ENCODE results near the gene ASIC2.

ASIC2 gene

DNA sequence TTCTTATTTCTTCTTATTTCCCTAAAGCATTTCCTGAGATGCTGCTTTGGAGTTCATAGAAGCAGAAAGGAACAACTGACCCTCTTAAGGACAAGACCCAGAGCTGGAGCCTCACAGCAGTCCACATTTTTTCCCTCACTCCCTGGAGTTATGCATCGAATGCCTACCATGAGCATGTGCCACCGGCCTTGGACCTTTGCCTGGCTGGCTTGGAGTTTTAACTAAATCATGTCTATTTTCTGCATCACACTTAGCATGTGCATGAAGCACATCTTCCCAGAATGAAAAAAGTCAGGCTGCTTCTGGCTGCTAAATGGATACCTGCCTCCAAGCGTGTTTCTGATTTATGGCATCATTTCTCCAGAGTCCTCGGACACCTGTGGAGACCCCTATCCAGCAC is 196.9 kb downstream of the ASIC2 start:
- Histone ChIP-seq H3K4me3 (no peak overlapping the region), H3K4me1 (no peaks in the 10 kb centered on the region), H4K20me1 (no peaks in the 10 kb centered on the region), H3K9ac (no peak overlapping the region), H3K27me3 (no peaks in the 10 kb centered on the region), H3K36me3 (no peaks in the 10 kb centered on the region), H3K4me2 (no peak overlapping the region), H3K27ac (no peak overlapping the region), H3K9me3 (no peaks in the 10 kb centered on the region)
- no peak for TF ChIP-seq Cebpa-rat (IDR thresholded peaks at IDR 0.05)

DNA sequence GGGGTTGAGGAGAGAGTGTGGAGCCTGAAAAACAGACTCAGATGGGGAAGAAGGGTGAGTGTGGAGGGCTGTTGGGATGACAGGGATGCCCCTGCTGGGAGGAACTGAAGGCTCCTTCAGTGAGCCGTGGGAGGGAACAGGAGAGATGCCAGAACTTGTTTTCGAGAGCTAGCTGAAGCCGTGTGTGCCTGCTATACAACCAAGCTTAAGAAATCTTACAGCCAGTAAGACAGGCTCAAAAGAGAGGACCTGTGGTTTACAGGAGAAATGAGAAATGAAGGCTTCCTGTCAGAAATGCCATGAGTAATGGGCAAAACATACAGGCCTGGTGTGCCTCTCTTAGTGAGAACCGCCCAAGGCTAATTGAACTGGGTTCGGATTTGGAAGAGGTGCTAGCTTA is 201.8 kb downstream of the ASIC2 start:
- Histone ChIP-seq H3K4me1 (no peaks in the 10 kb centered on the region), H3K9me3 (no peaks in the 10 kb centered on the region), H4K20me1 (no peaks in the 10 kb centered on the region), H3K4me3 (no peak overlapping the region), H3K36me3 (no peaks in the 10 kb centered on the region), H3K4me2 (no peak overlapping the region), H3K9ac (no peak overlapping the region), H3K27ac (no peak overlapping the region), H3K27me3 (no peaks in the 10 kb centered on the region)
- no peak for TF ChIP-seq Cebpa-rat (IDR thresholded peaks at IDR 0.05)

DNA sequence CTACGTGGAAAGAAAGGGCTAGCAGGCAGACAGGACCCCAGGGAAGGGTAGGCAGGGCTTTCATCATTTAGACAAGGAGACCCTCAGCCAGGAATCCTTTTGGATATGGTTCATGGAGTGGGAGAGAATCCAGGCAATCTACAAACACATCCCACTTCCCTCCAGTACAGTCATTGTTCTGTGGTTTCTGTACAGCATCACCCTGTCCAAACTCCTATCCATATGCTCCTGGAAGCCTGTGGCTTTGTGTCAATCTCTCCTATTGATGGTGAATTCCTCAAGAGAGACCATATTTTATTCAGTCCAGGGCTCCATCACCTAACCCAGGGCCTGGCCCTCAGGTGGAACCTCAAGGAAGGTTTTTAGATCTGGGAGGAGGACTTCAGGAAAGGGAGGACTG is 202.3 kb downstream of the ASIC2 start:
- no peaks in the 10 kb centered on the region for H3K27me3 ChIP-seq
- no peak for TF ChIP-seq Cebpa-rat (IDR thresholded peaks at IDR 0.05)

DNA sequence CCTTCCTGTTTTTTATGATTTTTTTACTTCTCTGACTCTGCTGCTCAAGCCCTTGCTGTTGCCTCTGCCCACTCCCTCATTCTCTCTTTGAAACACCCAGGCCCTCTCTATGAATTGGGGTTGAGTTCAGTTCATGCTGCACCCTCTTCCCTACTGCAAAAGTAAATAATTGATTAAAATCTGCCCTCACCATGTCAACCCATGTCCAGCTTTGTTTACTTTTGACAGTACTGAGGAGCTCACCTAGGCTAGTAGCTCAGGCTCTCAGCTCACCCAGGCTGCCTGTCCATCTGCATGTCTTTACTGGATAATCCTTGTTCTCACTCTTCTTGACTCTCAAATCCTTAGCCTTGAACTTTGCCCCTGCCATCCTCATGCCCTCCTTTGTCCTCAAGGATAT is 206.2 kb downstream of the ASIC2 start:
- no peaks in the 10 kb centered on the region for H3K9me3 ChIP-seq
- no peak overlapping the region for H3K9ac ChIP-seq
- no peak overlapping the region for H3K4me2 ChIP-seq
- no peak overlapping the region for H3K27ac ChIP-seq
- no peaks in the 10 kb centered on the region for H4K20me1 ChIP-seq
- no peaks in the 10 kb centered on the region for H3K36me3 ChIP-seq
- H3K4me1 ChIP-seq = no peaks in the 10 kb centered on the region
- no peaks in the 10 kb centered on the region for H3K27me3 ChIP-seq
- no peak for TF ChIP-seq Cebpa-rat (IDR thresholded peaks at IDR 0.05)
- no peak overlapping the region for H3K4me3 ChIP-seq

More for the DNA sequence above, 202.3 kb downstream of the ASIC2 start:
- Histone ChIP-seq H3K9me3 (no peaks in the 10 kb centered on the region), H3K27ac (no peak overlapping the region), H3K9ac (no peak overlapping the region), H3K36me3 (no peaks in the 10 kb centered on the region), H3K4me3 (no peak overlapping the region), H4K20me1 (no peaks in the 10 kb centered on the region), H3K4me1 (no peaks in the 10 kb centered on the region), H3K4me2 (no peak overlapping the region)

DNA sequence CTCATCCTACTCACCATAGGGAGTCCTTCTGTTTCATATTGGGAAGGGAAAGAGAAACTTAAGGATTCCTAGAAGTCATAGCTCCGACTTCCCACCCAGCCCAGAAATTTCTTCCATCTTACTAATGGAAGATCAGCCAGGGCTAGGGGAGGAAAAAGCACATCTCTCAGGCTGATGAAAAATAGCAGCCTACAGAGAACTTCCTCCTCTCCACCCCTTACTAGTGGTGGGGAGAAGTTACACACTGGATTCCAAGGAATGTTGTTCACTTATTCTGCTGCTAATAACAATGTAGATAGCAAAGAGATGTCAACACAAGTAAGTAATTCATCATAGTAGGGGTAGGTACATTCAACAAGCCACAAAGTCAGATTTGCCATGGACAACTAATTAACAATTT is 207.1 kb downstream of the ASIC2 start:
- TF ChIP-seq Cebpa-rat (IDR thresholded peaks at IDR 0.05) = no peak
- Histone ChIP-seq H4K20me1 (no peaks in the 10 kb centered on the region), H3K27me3 (no peaks in the 10 kb centered on the region)

DNA sequence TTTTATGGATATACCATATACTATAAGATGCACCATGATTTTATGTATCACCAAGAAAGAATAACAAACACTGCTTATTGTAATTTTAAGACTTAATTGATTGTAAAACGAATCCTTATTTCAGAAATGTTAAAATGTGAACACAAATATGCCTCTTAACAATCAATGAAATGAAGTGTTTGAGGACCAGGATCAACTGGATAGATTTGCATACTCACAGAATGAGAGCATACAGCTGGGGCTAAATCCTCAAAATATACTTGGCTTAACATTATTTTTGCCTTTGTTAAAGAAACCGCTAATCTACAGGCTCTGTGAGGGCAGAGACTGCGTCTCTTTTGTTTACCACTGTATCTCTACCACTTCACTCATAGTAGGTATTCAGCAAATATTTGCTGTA is 207.8 kb downstream of the ASIC2 start:
- Histone ChIP-seq H3K9me3 (no peaks in the 10 kb centered on the region), H4K20me1 (no peaks in the 10 kb centered on the region), H3K27ac (no peak overlapping the region), H3K4me1 (no peaks in the 10 kb centered on the region), H3K4me3 (no peak overlapping the region), H3K9ac (no peak overlapping the region), H3K4me2 (no peak overlapping the region), H3K27me3 (no peaks in the 10 kb centered on the region), H3K36me3 (no peaks in the 10 kb centered on the region)
- TF ChIP-seq Cebpa-rat (IDR thresholded peaks at IDR 0.05) = no peak

More for the DNA sequence above, 207.1 kb downstream of the ASIC2 start:
- no peaks in the 10 kb centered on the region for H3K36me3 ChIP-seq
- H3K4me3 ChIP-seq = no peak overlapping the region
- no peak overlapping the region for H3K27ac ChIP-seq
- H3K9me3 ChIP-seq = no peaks in the 10 kb centered on the region
- H3K4me1 ChIP-seq = no peaks in the 10 kb centered on the region
- no peak overlapping the region for H3K4me2 ChIP-seq
- H3K9ac ChIP-seq = no peak overlapping the region

DNA sequence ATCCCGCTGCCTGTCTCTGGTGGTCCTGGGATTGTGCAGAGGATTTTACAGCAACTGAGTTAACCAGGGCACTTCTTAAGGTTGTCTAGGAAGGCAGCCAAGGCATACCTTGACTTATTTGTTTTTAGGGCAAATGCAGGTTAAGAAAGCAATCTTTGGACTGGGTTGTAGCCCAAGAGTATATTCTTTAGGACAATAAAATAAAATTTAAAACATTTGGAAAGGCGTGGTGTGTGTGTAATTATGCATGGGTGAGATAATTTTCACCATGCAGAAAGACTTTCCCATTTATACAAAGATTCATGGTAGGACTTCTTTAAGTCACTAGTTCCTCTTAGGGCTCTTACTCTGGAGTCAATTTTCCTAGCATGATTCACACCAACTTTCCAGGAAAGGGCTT is 208.3 kb downstream of the ASIC2 start:
- Histone ChIP-seq H3K36me3 (no peaks in the 10 kb centered on the region), H4K20me1 (no peaks in the 10 kb centered on the region)
- TF ChIP-seq Cebpa-rat (IDR thresholded peaks at IDR 0.05) = no peak

DNA sequence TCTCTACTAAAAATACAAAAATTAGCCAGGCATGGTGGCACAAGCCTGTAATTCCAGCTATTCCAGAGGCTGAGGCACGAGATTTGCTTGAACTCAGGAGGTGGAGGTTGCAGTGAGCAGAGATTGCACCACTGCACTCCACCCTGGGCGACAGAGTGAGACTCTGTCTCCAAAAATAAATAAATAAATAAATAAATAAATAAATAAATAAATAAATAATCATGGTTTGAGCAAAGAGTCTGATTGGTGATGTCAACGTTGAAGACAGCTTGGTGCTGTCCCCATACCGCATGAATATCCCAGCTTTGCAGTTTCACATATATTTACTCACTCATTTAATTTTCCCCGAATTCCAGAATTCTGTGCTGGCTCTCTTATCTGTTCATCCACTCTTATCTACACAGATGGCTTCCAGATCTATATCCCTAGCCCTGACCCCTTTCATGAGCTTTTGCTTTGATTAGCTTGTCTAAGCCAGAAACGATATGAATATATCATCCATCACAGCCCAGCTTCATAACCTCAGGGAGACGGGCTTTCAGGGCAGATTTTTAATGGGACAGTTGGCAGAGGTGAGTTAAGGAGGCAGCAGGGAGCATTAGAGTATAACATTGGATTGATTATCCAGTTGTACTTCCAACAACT is 210.4 kb downstream of the ASIC2 start:
- Histone ChIP-seq H3K9ac (no peak overlapping the region), H3K9me3 (no peaks in the 10 kb centered on the region)

More for the DNA sequence above, 208.3 kb downstream of the ASIC2 start:
- no peak overlapping the region for H3K4me3 ChIP-seq
- H3K27me3 ChIP-seq = no peaks in the 10 kb centered on the region
- H3K27ac ChIP-seq = no peak overlapping the region
- no peaks in the 10 kb centered on the region for H3K4me1 ChIP-seq
- no peak overlapping the region for H3K4me2 ChIP-seq
- H3K9ac ChIP-seq = no peak overlapping the region
- H3K9me3 ChIP-seq = no peaks in the 10 kb centered on the region

DNA sequence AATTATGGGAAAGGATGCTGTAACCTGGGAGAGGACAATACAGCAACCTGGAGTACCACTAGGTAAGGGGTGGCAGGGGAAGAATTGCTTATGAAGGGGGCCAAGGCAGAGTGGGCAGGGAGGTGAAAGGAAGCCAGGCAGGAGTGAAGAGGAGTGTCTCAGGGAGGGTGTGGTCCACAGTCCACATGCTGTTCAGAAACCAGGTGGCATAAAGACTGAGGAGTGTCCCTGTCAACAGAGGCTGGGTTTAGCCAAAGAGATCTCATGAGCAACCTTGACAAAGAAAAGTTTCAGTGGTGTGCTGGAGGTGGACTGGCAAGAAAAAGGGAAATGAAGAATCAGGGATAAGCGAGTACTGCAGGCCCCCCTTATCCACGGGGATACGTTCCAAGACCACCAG is 213.0 kb downstream of the ASIC2 start:
- no peak overlapping the region for H3K27ac ChIP-seq

More for the DNA sequence above, 210.4 kb downstream of the ASIC2 start:
- Histone ChIP-seq H3K27ac (no peak overlapping the region), H3K4me1 (no peaks in the 10 kb centered on the region), H4K20me1 (no peaks in the 10 kb centered on the region), H3K4me3 (no peak overlapping the region), H3K4me2 (no peak overlapping the region), H3K36me3 (no peaks in the 10 kb centered on the region), H3K27me3 (no peaks in the 10 kb centered on the region)
- no peak for TF ChIP-seq Cebpa-rat (IDR thresholded peaks at IDR 0.05)

DNA sequence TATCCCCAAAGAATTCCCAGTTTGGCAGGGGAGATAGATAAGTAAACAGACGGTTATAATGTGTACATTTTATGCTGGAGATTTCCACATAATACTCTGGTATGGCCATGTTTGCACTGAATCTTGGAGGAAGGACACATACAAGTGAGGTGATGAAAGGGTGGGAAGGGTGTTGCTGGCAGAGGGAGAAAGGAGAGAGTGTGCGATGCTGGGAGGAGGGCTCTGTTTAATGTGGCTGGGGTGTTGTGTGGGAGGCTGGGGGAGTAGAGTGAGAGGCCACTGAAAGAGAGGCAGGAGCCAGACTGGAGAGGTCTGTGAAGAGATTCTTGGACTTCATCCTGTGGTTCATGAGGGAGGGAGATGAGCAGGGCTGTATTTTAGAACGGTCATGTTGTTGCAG is 213.9 kb downstream of the ASIC2 start:
- H3K27ac ChIP-seq = no peak overlapping the region
- no peaks in the 10 kb centered on the region for H3K27me3 ChIP-seq
- no peak overlapping the region for H3K4me3 ChIP-seq
- no peak overlapping the region for H3K9ac ChIP-seq
- no peaks in the 10 kb centered on the region for H4K20me1 ChIP-seq
- no peak for TF ChIP-seq Cebpa-rat (IDR thresholded peaks at IDR 0.05)
- H3K36me3 ChIP-seq = no peaks in the 10 kb centered on the region
- no peaks in the 10 kb centered on the region for H3K9me3 ChIP-seq
- no peaks in the 10 kb centered on the region for H3K4me1 ChIP-seq
- H3K4me2 ChIP-seq = no peak overlapping the region

More for the DNA sequence above, 213.0 kb downstream of the ASIC2 start:
- no peaks in the 10 kb centered on the region for H3K9me3 ChIP-seq
- no peak overlapping the region for H3K4me3 ChIP-seq
- no peaks in the 10 kb centered on the region for H3K36me3 ChIP-seq
- H4K20me1 ChIP-seq = no peaks in the 10 kb centered on the region
- H3K27me3 ChIP-seq = no peaks in the 10 kb centered on the region
- no peak overlapping the region for H3K9ac ChIP-seq
- TF ChIP-seq Cebpa-rat (IDR thresholded peaks at IDR 0.05) = no peak
- H3K4me2 ChIP-seq = no peak overlapping the region
- no peaks in the 10 kb centered on the region for H3K4me1 ChIP-seq

DNA sequence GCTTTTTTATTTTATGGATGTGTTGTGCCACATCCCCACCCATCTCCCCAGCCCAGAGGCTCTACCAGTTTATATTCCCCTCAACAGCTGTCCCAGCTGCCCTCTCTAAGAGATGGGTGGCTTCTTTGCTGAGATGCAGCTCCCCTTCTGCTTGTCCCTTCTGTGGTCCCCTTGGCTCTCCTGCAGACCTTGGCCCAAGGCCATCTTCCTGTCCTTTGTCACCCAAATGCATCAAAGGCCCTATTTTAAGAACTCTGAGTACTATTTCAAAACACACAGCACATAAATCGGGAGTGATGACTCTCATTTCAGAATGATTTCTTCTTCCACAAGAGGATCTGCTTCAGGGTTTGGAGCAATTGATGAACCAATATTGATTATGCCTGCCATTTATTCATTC is 216.1 kb downstream of the ASIC2 start:
- no peak overlapping the region for H3K4me2 ChIP-seq

More for the DNA sequence above, 216.1 kb downstream of the ASIC2 start:
- Histone ChIP-seq H3K27ac (no peak overlapping the region), H3K9me3 (no peaks in the 10 kb centered on the region), H4K20me1 (no peaks in the 10 kb centered on the region), H3K4me1 (peaks cover 11% of the 10 kb centered on the region), H3K27me3 (no peaks in the 10 kb centered on the region), H3K36me3 (no peaks in the 10 kb centered on the region), H3K9ac (no peak overlapping the region), H3K4me3 (no peak overlapping the region)
- TF ChIP-seq Cebpa-rat (IDR thresholded peaks at IDR 0.05) = no peak
